Loucy (cell line): ENCODE measurements around the gene MMP19.

ENCODE experiments used
- CTCF ChIP-seq: fragments of 200-600 bp; sonication (generic); conservative IDR thresholded peaks from 2 replicates; pipeline ENCODE4 v1.5.1; 2014; ENCODE audit warnings: mild to moderate bottlenecking, antibody characterized with exemption, low read length
- EZH2phosphoT487 ChIP-seq: fragments of 200-600 bp; IDR thresholded peaks from 2 replicates; pipeline ENCODE4 v1.6.1; 2018; ENCODE audit warnings: antibody characterized with exemption, mild to moderate bottlenecking, moderate library complexity, borderline replicate concordance

- no peak for TF ChIP-seq CTCF
- TF ChIP-seq EZH2phosphoT487, result no peak
Observed at GRCh38 chr12:55806982-55807381, 35.8 kb downstream of the MMP19 start.
